IMR-90 (cell line): ENCODE data around the gene ASTL.

Source experiments
- BHLHE40 ChIP-seq: fragments of 150-350 bp; IDR thresholded peaks from 2 replicates; pipeline ENCODE4 v1.6.1; 2016; ENCODE audit warnings: mild to moderate bottlenecking, low read depth, low read length
- CHD1 ChIP-seq: IDR thresholded peaks from 2 replicates; pipeline ENCODE4 v1.6.1; 2012; ENCODE audit warnings: low read depth, low read length, improper control_type of control experiment
- MXI1 ChIP-seq: IDR thresholded peaks from 2 replicates; pipeline ENCODE4 v1.6.1; 2012; ENCODE audit warnings: low read depth, mild to moderate bottlenecking, low read length, moderate library complexity, borderline replicate concordance
- POLR2A ChIP-seq: IDR thresholded peaks from 2 replicates; pipeline ENCODE4 v1.6.1; 2012; ENCODE audit warnings: mild to moderate bottlenecking, low read depth, low read length
- RFX5 ChIP-seq: IDR thresholded peaks from 2 replicates; pipeline ENCODE4 v1.8.0; 2012; ENCODE audit warnings: low read depth, mild to moderate bottlenecking, low read length, moderate library complexity
- SMC3 ChIP-seq: fragments of 150-350 bp; IDR thresholded peaks from 2 replicates; pipeline ENCODE4 v1.6.1; 2016; ENCODE audit warnings: low read depth, mild to moderate bottlenecking, antibody characterized with exemption, low read length, moderate library complexity
- TF ChIP-seq, protein P1 (sequence below): conservative IDR thresholded peaks from 2 replicates; pipeline ENCODE4 v1.5.1; 2012; ENCODE audit warnings: mild to moderate bottlenecking, low read depth, low read length, improper control_type of control experiment
- TF ChIP-seq, protein P2 (sequence below): fragments of 150-350 bp; IDR thresholded peaks from 2 replicates; pipeline ENCODE4 v1.6.1; 2017; ENCODE audit warnings: mild to moderate bottlenecking, antibody characterized with exemption, low read length, low read depth

DNA sequence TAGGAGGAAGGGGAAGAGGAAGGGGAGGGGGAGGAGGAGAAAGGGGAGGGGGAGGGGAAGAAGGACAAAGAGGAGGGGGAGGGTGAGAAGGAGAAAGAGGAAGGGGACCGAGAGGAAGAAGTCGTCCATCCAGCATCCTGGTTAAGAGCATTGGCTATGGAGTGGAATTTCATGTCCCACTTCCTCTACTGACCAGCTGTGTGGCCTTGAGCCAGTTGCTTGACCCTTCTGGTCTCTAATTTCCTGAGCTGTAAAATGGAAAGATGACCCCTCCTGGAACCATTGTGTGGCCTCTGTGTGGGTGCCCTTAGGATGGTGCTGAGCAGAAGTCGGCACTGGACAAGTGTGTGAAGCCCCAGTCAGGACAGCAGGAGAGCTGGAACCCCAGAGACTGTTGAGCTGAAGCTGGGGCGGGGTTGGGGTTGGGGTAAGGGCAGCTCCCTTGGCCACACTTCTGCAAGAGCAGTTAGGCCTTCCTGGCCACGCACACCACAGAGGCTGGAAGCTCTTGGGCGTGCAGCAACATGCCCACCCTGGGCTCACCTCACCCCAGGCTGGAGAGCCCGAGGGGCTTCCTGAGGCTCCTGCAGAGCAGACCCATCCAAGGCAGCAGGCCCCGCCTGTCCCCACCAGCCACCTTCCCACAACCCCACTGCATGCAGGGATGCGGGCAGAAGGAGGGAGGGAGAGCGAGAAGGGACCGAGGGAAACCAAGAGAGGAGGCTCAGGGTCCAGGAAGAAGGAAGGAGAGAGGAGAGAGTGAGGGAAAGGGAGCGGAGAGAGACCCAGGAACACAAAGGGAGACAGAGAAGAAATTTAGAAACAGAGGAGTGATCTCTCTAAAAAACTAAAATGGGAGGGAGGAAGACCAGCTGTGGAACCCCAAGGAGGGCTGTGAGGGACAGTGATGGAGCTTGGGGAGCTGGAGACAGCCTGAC is 38.2 kb downstream of the ASTL start:
- TF ChIP-seq, protein P1, sequence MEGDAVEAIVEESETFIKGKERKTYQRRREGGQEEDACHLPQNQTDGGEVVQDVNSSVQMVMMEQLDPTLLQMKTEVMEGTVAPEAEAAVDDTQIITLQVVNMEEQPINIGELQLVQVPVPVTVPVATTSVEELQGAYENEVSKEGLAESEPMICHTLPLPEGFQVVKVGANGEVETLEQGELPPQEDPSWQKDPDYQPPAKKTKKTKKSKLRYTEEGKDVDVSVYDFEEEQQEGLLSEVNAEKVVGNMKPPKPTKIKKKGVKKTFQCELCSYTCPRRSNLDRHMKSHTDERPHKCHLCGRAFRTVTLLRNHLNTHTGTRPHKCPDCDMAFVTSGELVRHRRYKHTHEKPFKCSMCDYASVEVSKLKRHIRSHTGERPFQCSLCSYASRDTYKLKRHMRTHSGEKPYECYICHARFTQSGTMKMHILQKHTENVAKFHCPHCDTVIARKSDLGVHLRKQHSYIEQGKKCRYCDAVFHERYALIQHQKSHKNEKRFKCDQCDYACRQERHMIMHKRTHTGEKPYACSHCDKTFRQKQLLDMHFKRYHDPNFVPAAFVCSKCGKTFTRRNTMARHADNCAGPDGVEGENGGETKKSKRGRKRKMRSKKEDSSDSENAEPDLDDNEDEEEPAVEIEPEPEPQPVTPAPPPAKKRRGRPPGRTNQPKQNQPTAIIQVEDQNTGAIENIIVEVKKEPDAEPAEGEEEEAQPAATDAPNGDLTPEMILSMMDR = no peak
- TF ChIP-seq BHLHE40 (no peak), MXI1 (no peak), POLR2A (no peak), SMC3 (no peak), RFX5 (no peak), CHD1 (no peak)
- TF ChIP-seq, protein P2, sequence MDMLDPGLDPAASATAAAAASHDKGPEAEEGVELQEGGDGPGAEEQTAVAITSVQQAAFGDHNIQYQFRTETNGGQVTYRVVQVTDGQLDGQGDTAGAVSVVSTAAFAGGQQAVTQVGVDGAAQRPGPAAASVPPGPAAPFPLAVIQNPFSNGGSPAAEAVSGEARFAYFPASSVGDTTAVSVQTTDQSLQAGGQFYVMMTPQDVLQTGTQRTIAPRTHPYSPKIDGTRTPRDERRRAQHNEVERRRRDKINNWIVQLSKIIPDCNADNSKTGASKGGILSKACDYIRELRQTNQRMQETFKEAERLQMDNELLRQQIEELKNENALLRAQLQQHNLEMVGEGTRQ = no peak
